SHP77 treated with DMSO at 0.1 percent for 48 hours (cell line): Measurements from ENCODE around the gene KRT76.
A peak's percentile ranks its signal among the peaks of the same experiment; 100 is the strongest.
"Not testable (repeated sequence)": the region's sequence is repeated elsewhere in the genome, so short reads cannot be mapped to it uniquely, and the experiment has no call there.

ENCODE experiments used
- DNase-seq: peaks from one replicate; lab custom pipeline; 2025; lab: John Stamatoyannopoulos, UW

KRT76 gene

DNA sequence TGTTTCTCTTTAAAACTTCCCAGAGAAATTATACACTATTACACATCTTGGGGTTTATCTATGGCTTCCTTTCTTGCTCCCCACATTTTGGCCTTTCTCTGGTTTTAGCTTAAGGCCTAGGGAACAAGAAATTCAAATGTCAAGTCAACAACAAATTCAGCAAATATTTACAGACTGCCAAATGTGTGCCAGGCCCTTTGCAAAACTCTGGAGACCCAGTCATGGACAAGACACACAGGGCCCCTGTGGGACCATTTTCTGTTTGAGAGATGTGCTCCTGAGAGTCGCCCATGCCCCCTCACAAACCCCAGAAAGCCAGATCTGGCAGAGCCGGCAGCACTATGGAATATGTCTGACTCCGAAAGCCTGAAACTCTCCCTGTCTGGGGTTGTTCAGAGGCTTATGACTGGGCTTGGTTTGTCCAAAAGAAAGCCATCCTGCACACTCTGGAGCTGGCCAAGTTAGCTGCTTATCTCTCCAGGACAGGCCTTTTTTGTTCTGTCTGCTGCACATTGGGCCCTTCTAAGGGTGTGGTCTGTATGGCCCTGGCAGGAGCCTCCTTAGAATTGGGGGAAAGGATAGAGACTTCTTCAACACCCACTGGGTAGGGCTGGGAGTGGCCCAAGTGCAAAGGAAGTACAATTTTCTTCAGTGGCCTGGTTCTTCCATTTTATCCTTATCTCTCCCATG is 19.8 kb upstream of the KRT76 start:
- DNase-seq, result no peak

DNA sequence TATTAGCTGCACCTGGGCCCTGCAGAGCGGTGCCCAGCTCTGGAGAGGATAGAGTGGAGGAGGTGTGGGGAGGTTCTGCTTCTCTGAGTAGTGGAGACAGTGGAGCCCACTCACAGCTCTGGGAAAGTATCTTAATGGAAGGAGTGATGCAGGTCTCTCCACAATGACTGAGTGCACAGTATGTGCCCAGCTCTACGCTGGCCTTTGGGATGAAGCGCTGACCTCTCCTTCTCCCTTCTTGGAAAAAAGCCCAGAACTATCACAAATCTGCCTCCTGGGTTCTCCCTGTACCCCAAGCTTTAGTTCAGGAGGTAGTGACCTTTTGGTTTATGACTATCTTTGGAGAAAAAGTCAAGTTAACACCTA is 19.3 kb upstream of the KRT76 start:
- no peak for DNase-seq

DNA sequence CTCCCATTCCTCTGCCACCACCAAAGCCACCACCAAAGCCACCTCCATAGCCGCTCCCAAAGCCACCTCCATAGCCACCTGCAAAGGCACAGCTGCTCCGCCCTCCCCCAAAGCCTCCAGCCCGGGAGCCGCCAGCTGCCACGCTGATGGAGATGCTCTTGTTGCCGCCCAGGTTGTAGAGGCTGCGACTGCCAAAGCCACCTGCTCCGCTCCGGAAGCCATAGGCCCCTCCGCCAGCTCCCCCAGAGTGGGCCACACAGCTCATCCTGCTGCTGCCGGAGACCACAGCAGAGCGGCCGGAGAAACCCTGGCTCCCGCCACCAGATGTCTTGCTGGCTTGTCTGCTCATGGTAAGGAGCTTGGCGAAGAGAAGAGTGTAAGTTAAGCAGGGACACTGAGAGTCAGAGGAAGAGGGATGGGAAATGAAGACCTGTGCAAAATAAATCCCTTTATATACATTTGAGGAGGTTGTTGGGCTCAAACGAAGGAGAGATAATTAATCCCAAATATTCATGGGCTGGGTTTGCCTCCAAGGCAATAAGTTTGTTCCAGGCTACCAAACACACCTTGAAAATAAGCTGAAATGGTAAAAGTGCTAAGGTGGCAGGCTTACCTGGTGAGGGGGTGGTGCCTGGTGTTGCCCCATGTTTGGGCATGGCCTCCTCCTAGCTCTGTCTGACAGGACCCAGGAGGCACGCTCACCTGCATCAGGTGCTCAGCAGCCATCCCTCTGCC is 18.7 kb upstream of the KRT76 start, which contains the start of gene KRT3:
KRT3 (minus strand) TSS at position 424 of the 735 bp plus-strand sequence; CDS start at position 349, 75 bp downstream.
- peak; percentile 4 for DNase-seq

- DNase-seq, result not testable (repeated sequence)
These were observed 18.2 kb upstream of the KRT76 start for GRCh38 chr12:52795332-52795674.

DNA sequence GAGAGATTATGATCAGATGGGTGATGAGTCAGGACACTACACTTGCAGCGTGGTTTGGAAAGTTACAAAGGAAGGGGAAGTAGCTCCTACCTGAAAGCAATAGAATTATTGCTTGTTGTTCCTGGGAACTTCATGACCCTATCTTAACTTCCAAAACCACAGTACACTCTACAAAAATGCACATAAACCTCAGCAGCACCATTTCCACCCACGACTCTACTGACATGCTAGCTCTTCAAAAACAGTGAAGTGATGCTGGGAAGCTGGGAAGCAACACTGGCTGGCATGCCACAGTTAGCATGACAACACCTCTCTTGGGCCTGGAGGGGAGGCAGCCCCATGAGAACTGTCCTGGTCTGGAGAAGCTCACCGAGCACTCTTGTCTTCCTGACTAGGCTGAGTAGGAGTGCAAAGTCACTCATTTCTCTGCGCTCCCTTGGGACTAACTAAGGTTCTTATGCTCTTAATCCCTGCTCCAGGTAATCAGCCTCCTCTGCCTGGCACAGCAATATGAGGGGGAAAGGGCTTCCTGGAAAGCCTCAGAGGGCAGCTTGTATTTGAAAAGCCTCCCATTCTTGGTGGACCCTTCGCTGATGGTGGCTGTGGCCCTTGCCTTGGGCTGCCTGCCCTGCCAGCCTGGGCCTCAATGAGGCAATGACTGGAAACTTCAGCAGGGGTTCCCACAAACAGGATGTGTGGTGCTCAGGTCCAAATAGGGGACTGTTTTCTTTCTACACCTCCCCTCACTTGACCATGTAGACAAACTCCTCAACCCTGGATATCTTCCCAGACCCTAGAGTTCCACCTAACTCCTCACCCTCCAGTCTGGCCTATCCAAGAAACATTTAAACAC is 17.6 kb upstream of the KRT76 start:
- DNase-seq, result no peak

GRCh38 chr12:52792185-52793029 is 15.3 kb upstream of the KRT76 start:
- no peak for DNase-seq

DNA sequence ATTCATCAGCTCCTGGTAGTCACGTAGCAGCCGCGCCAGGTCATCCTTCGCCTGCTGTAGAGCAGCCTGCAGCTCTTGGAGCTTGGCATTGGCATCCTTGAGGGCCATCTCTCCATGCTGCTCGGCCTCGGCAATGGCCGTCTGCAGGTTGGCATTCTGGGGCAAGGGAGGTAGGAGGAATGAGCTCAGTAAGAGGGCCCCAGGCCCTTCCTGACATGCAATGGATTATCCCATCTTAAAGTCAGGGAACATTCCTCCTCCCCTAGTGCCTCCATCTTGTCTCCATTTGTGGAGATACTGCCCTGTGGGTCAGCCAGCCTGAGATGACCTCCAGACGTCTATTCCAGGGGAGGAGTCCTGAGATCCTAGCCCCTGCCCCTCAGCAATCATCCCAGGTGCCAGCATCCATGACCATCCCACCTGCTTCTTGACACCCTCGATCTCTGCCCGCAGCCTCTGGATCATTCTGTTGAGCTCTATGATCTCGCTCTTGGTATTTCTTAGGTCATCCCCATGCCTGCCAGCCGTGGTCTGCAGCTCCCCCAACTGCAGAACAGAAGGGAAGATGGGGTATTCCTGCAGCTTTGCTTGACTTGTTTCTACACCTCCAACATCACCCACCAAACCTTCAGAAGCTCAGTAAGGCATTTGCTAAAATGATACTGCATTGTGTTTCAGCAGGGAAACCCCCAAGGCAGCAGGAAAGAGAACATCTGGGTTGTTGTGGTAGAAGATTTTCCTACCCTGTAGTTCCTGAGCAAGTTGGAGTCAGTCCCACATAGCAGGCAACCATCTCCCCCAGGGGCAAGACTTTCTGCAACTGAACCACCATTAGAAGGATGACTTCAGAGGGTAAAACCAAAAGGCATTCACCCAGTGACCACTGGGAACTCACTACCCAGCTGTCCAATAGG is 14.4 kb upstream of the KRT76 start:
- no peak for DNase-seq

- no peak for DNase-seq
These were observed 13.5 kb upstream of the KRT76 start for GRCh38 chr12:52790427-52791270.

DNA sequence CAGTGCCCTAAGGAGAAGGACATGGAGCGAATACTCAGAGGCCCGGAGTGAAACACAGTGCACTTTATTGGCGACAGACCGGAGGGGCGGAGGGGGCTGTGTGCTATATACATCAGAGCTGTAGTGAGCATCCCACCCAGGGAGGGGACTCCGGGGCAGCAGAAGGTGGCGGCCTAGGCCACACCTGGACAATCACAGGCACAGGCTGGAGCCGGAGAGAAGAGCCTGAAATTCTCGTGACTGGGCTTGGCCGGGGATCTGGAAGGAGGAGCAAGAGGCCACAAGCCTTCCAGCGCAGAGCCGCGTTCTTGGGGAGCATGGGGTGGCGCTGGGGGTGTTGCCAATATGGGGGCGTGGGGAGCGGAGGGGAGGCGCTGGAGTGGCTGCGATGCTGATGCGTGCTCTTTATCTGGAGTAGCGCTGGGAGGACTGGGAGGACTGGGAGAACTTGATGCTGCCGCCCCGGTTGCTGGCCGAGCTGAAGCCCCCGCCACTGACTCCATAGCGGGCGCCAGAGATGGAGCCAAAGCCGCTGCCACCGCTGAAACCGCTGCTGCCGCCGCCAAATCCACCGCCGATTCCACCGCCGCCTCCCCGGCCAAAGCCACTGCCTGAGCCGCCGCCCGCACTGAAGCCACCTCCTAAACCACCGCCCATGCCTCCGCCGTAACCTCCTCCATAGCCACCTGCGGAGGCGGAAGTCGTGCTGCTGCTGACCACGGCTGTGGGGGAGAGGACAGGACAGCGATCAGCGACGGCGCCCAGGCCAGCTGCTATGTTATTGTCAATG is 12.7 kb upstream of the KRT76 start:
- no peak for DNase-seq

GRCh38 chr12:52788876-52789636 is 11.9 kb upstream of the KRT76 start:
- no peak for DNase-seq

DNA sequence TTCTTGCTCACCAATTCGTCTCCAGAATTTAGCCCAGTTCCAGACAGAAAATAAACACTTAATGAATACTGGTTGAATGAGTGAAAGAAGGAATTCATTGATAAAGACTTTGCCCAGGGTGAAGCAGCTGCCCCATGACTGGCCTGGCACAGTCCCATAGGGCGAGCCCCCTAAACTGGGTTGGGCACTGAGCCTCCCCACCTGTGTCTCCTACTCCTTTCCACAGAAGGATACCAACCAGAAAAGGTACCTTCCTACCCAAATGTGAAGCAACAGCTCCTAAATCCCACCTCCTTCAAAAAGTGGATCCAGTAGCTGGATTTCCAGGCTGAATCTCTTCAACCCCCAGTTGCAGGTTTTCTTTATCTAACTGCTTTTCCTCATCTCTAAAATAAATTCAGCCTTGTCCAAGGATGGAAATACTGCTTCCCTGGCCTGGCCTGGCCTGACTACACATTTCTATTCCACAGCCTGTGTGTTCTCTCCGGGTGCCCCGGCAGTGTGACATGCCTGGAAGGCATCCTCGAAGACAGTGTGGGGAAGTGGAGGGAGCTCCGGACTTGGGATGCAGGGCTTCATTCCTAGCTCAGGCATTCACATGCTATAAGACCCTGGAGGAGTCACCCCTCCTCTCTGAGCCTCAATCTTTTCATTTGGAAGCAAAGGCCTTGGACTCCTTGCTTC is 11.2 kb upstream of the KRT76 start:
- DNase-seq, result no peak

DNA sequence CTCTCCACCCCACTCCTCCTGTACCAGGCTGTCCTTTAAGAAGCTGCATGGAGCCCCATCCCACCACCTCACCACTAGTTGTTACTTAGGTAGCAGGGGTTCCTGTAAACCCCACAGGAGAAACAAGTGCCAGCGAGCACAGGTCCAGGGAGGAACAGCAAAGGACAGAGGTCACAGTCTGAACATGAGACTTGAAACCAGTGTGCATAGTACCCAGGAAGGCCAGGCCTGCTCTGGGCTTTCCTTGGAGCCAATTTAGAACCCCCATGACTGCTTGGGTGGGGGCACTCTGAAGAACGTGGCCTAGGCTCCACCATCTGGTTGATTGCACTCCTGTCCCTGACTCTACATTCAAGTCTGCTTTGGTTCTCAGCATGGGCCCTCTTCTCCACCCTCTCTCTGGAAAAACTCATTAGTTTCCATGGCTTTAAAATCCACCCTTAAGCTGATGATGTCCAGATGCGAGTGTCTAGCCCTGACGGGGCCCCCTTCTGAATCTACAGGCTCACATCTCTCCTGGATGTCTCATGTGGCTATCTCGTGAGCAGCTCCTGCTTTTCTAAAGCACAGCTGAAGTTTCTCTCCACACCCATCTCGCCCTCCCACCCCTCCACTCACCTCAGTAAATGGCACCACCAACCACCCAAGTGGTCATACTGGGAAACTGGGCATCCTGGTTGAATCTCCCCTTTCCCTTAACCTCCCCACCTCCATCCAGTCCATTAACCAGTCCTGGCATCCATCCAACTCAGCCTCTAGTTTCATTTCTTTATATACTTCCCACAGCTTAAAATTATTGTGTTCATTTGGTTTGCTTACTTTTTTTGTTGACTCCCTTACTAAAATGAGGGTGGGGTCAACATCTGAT is 10.4 kb upstream of the KRT76 start:
- DNase-seq, result no peak

DNA sequence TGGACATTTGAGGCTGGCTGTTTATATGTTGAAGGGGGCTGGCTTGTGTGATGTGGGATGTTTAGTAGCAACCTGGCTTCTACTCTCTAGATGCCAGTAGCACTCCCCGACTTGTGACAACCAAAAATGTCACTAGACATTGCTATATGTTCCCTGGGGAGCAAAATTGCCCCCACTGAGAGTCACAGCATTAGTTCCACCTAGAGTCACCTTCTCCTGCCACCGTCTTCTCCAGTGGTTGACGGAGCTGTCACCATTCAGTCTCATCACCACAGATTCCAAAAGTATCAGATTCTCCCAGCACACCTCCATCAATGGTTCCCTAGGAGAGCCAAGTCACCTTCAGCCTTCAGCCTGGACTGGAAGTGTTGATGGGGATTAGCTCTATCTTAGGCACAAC is 7.8 kb upstream of the KRT76 start:
- DNase-seq, result no peak

DNA sequence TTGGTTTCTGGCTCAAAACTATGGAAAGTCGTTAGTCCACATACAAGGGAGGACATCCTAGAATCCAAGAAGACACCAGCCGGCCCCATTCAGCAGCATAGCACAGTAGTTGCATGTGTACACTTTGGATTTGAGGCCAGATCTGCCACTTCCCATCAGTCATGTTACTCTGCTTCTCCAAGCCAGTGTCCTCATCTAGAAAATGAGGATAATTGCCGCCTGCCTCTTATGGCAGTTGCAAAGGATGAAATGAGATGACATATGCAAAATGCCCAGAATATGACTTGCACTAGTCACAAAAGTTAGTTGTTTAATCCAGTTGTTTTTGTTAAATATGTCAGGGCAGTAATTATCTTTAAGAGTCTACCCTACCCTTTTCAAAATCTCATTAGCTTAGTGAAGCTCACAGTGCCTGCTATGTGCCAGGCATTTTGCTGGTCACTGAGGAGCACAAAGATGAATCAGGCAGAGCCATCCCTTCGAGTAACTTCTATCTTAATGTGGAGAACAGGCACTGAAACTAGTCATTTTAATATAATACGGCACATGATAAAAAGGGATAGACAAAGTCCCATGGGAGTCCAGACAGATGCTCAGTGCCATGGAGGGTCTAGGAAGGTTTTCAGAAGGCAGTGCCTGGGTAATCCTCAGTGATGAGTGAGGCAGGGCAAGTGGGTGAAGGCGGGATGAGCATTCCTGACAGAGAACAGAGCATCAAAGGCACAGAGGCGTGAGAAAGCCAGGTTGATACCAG is 6.6 kb upstream of the KRT76 start:
- no peak for DNase-seq

GRCh38 chr12:52782502-52782901 is 5.4 kb upstream of the KRT76 start:
- DNase-seq, result no peak
